Caco-2 (cell line): ENCODE data around the gene ZSCAN1. TPM values are rescaled to one million over a fixed set of nuclear protein-coding genes. Genes with fewer than 3 reads are reported as not detected.

Source experiments
- BruUV-seq: library from RNA; stranded (reverse); fragments of 400-500 nt; replicated peaks from 2 replicates; lab custom pipeline; 2021; lab: Mats Ljungman, UMichigan
- CTCF ChIA-PET: fragments of 300-600 bp; sonication (Branson Sonifier 250); formaldehyde crosslinking; loops from one replicate; lab custom pipeline; 2022; ENCODE audit warnings: antibody characterized with exemption; lab: Charles Lee
- POLR2A ChIA-PET: fragments of 300-600 bp; sonication (Branson Sonifier 250); formaldehyde crosslinking; loops from one replicate; lab custom pipeline; 2022; ENCODE audit warnings: antibody characterized with exemption; lab: Charles Lee
- DNase-seq, 2 experiments: peaks; one replicate each; pipeline versions ENCODE4 v3.0.0 to v3.0.0-alpha.2; 2020 to 2022
- H3K27me3 ChIP-seq: replicated peaks from 2 replicates; pipeline ENCODE4 v1.6.0; 2011; ENCODE audit warnings: low read length; ENCODE audit not compliant: control insufficient read depth, insufficient read depth
- H3K36me3 ChIP-seq: 2 replicates; pipeline ENCODE4 v1.5.1; 2011; ENCODE audit warnings: low read length; ENCODE audit not compliant: control insufficient read depth, insufficient read depth
- H3K4me1 ChIP-seq: fragments of 250-450 bp; sonication (Bioruptor Pico); 2 replicates; pipeline ENCODE4 v1.5.1; 2020; ENCODE audit warnings: mild to moderate bottlenecking
- H3K4me3 ChIP-seq: 2 replicates; pipeline ENCODE4 v1.5.1; 2011; ENCODE audit warnings: low read depth, mild to moderate bottlenecking, control low read depth, low read length
- H3K9me3 ChIP-seq: fragments of 250-450 bp; sonication (Bioruptor Pico); 2 replicates; pipeline ENCODE4 v1.5.1; 2020; ENCODE audit warnings: mild to moderate bottlenecking, moderate library complexity
- H3K27ac Mint-ChIP-seq: one replicate; pipeline ENCODE4 v1.8.0; 2022; ENCODE audit warnings: mixed read lengths; ENCODE audit not compliant: unreplicated experiment
- H3K27me3 Mint-ChIP-seq: one replicate; pipeline ENCODE4 v1.8.0; 2022; ENCODE audit warnings: mixed read lengths; ENCODE audit not compliant: insufficient read depth, unreplicated experiment
- H3K36me3 Mint-ChIP-seq: one replicate; pipeline ENCODE4 v1.8.0; 2022; ENCODE audit warnings: mild to moderate bottlenecking, mixed read lengths; ENCODE audit not compliant: insufficient read depth, unreplicated experiment
- H3K4me1 Mint-ChIP-seq: one replicate; pipeline ENCODE4 v1.8.0; 2022; ENCODE audit warnings: low read depth, mixed read lengths; ENCODE audit not compliant: unreplicated experiment
- H3K4me3 Mint-ChIP-seq: one replicate; pipeline ENCODE4 v1.8.0; 2022; ENCODE audit warnings: mild to moderate bottlenecking, moderate library complexity, mixed read lengths; ENCODE audit not compliant: unreplicated experiment
- H3K9me3 Mint-ChIP-seq: one replicate; pipeline ENCODE4 v1.8.0; 2022; ENCODE audit warnings: mixed read lengths; ENCODE audit not compliant: unreplicated experiment
- CTCF ChIP-seq, 2 experiments: fragments of 200-600 bp in 1 of 2; IDR thresholded peaks; 1 replicate in 1 of 2; 2 replicates in 1 of 2; pipeline versions ENCODE4 v1.5.1 to v1.8.0; 2011 to 2022; ENCODE audit warnings: antibody characterized with exemption in 1 of 2, control low read depth in 1 of 2, inconsistent platforms in 1 of 2, low read depth in 1 of 2, low read length in 1 of 2, mild to moderate bottlenecking in 1 of 2, moderate library complexity in 1 of 2; ENCODE audit not compliant: insufficient read depth in 1 of 2, severe bottlenecking in 1 of 2, unreplicated experiment in 1 of 2
- intact Hi-C: fragments of 100-400 bp; cut with micrococcal nuclease; formaldehyde crosslinking; loops from one replicate; pipeline ENCODE4 v1.10.0; 2022; ENCODE audit not compliant: unreplicated experiment
- total RNA-seq: library from RNA; stranded (reverse); gene quantifications from 2 replicates; pipeline ENCODE4 v1.2.3, GENCODE V29; 2022

The ZSCAN1 gene
- total RNA-seq, 1 experiment from 2014 or later: not detected

GRCh38 chr19:58009666-58010301 lies 24.0 kb upstream of the ZSCAN1 start:
- peaks cover 11% of the 10 kb centered on the region; the same call in 1 of the 2 replicates for H3K9me3 ChIP-seq
- H3K36me3 Mint-ChIP-seq: peaks cover 8% of the 10 kb centered on the region
- H3K4me1 ChIP-seq: no peaks in the 10 kb centered on the region
- peak overlapping the region; percentile 45 for H3K27ac Mint-ChIP-seq
- peaks cover 50% of the 10 kb centered on the region for H3K9me3 Mint-ChIP-seq
- no peaks in the 10 kb centered on the region for H3K4me1 Mint-ChIP-seq
- peak overlapping the region; percentile 45 for H3K4me3 ChIP-seq
- ChIA-PET CTCF (no interaction called here), POLR2A (no interaction called here)
- no TSS peak for BruUV-seq
- no peaks in the 10 kb centered on the region for H3K27me3 ChIP-seq
- H3K27me3 Mint-ChIP-seq: no peaks in the 10 kb centered on the region
- no peak for TF ChIP-seq CTCF (IDR thresholded peaks at IDR 0.05; ENCODE audit: insufficient read depth in 1 of 2, low read depth in 1 of 2, low read length in 1 of 2, severe bottlenecking in 1 of 2, unreplicated experiment in 1 of 2)
- peak overlapping the region; percentile 67 for H3K4me3 Mint-ChIP-seq
- H3K36me3 ChIP-seq: no peaks in the 10 kb centered on the region
- intact Hi-C loops: no loop called here
- peak; percentile 81 for DNase-seq

- CTCF ChIA-PET: no interaction called here
- Histone ChIP-seq H3K4me1 (no peaks in the 10 kb centered on the region), H3K27me3 (no peaks in the 10 kb centered on the region), H3K9me3 (peaks cover 13% of the 10 kb centered on the region), H3K4me3 (no peak overlapping the region), H3K36me3 (no peaks in the 10 kb centered on the region)
- peak overlapping the region; percentile 20 for H3K4me3 Mint-ChIP-seq
- H3K4me1 Mint-ChIP-seq: no peaks in the 10 kb centered on the region
- POLR2A ChIA-PET: no interaction called here
- intact Hi-C loops: no loop called here
- TF ChIP-seq CTCF (IDR thresholded peaks at IDR 0.05; ENCODE audit: insufficient read depth in 1 of 2, low read depth in 1 of 2, low read length in 1 of 2, severe bottlenecking in 1 of 2, unreplicated experiment in 1 of 2): no peak
- BruUV-seq: no TSS peak
- peaks cover 46% of the 10 kb centered on the region for H3K9me3 Mint-ChIP-seq
- DNase-seq: no peak
- H3K27ac Mint-ChIP-seq: no peak overlapping the region
- H3K36me3 Mint-ChIP-seq: peaks cover 6% of the 10 kb centered on the region
- no peaks in the 10 kb centered on the region for H3K27me3 Mint-ChIP-seq
Observed at GRCh38 chr19:58010507-58010906, 23.3 kb upstream of the ZSCAN1 start.

- no peak for DNase-seq
- TF ChIP-seq CTCF (IDR thresholded peaks at IDR 0.05; ENCODE audit: insufficient read depth in 1 of 2, low read depth in 1 of 2, low read length in 1 of 2, severe bottlenecking in 1 of 2, unreplicated experiment in 1 of 2): no peak
- ChIA-PET CTCF (no interaction called here), POLR2A (no interaction called here)
- BruUV-seq: no TSS peak
- Mint-ChIP-seq H3K27ac (no peak overlapping the region), H3K9me3 (peaks cover 31% of the 10 kb centered on the region), H3K36me3 (no peaks in the 10 kb centered on the region), H3K4me3 (no peak overlapping the region), H3K4me1 (no peaks in the 10 kb centered on the region), H3K27me3 (no peaks in the 10 kb centered on the region)
- Histone ChIP-seq H3K36me3 (no peaks in the 10 kb centered on the region), H3K9me3 (peaks cover 10% of the 10 kb centered on the region; the same call in 1 of the 2 replicates), H3K4me3 (no peak overlapping the region), H3K4me1 (no peaks in the 10 kb centered on the region), H3K27me3 (no peaks in the 10 kb centered on the region)
- intact Hi-C loops: no loop called here
Observed at GRCh38 chr19:58014141-58014540, 19.7 kb upstream of the ZSCAN1 start.
